Measurements from ENCODE around the gene EIF5A. TPM values are rescaled to one million over a fixed set of nuclear protein-coding genes. Genes with fewer than 3 reads are reported as not detected.

Gene EIF5A
- total and polyA plus RNA-seq, 9 of the 15 experiments (the other 6 are each of a cell fraction or from before 2014, with no cell fraction given), result 22.9 to 1,163 (median 772) TPM

DNA sequence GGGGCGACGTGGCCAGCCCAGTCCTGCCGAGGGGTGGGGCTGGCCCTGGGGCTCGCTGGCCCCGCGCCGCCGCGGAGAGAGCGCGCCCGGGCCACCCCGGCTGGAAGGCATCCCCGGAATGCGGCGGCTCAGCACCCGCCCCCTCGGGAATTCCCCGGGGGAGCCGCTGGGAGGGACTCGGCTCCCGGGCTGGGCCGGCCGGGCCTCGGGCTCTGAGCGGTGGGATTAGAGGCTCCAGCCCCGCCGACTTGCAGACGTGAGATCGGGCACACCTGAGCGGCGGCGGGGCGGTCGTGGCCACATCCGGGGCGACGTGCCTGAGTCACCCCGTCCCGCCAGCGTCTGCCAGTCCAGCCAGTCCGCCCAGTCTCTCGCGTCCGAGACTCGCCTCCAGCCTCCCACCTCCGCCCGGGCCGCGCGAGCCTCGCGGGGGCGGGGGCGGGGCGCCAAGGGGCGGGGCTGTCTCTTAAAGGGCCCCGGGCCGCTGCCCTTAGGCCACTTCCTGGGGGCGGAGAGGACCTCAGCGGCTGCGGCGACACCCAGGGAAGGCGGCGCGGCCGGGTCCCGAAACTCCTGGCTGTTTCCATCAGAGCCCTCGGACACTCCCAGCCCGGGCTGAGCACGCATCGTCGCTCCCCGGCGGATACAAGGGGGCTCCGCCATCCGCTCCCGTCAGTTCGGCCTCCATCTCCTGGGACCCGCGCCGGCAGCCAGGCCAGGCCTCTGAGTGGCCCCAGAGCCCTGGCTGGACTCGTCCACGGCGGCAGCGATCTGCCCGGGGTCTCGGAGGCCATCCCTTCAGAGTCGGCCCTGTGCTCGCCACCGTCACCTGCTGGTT, 44.5 kb downstream of the EIF5A start, which contains the start of gene KCTD11 (continued):
- TF ChIP-seq, protein P1, sequence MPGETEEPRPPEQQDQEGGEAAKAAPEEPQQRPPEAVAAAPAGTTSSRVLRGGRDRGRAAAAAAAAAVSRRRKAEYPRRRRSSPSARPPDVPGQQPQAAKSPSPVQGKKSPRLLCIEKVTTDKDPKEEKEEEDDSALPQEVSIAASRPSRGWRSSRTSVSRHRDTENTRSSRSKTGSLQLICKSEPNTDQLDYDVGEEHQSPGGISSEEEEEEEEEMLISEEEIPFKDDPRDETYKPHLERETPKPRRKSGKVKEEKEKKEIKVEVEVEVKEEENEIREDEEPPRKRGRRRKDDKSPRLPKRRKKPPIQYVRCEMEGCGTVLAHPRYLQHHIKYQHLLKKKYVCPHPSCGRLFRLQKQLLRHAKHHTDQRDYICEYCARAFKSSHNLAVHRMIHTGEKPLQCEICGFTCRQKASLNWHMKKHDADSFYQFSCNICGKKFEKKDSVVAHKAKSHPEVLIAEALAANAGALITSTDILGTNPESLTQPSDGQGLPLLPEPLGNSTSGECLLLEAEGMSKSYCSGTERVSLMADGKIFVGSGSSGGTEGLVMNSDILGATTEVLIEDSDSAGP (CRISPR knock-in tag; IDR thresholded peaks at IDR 0.05), result peak; percentile 92
- TF ChIP-seq, protein P2, sequence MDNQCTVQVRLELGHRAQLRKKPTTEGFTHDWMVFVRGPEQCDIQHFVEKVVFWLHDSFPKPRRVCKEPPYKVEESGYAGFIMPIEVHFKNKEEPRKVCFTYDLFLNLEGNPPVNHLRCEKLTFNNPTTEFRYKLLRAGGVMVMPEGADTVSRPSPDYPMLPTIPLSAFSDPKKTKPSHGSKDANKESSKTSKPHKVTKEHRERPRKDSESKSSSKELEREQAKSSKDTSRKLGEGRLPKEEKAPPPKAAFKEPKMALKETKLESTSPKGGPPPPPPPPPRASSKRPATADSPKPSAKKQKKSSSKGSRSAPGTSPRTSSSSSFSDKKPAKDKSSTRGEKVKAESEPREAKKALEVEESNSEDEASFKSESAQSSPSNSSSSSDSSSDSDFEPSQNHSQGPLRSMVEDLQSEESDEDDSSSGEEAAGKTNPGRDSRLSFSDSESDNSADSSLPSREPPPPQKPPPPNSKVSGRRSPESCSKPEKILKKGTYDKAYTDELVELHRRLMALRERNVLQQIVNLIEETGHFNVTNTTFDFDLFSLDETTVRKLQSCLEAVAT (IDR thresholded peaks at IDR 0.05), result no peak
- TF ChIP-seq CHD4 (IDR thresholded peaks at IDR 0.05; ENCODE audit: insufficient read depth, insufficient replicate concordance, low read depth, low read length, poor library complexity, severe bottlenecking), result no peak
- TF ChIP-seq, protein P3, sequence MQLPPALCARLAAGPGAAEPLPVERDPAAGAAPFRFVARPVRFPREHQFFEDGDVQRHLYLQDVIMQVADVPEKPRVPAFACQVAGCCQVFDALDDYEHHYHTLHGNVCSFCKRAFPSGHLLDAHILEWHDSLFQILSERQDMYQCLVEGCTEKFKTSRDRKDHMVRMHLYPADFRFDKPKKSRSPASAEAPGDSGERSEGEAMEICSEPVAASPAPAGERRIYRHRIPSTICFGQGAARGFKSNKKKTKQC (CRISPR knock-in tag; IDR thresholded peaks at IDR 0.05), result no peak
- TF ChIP-seq, protein P4, sequence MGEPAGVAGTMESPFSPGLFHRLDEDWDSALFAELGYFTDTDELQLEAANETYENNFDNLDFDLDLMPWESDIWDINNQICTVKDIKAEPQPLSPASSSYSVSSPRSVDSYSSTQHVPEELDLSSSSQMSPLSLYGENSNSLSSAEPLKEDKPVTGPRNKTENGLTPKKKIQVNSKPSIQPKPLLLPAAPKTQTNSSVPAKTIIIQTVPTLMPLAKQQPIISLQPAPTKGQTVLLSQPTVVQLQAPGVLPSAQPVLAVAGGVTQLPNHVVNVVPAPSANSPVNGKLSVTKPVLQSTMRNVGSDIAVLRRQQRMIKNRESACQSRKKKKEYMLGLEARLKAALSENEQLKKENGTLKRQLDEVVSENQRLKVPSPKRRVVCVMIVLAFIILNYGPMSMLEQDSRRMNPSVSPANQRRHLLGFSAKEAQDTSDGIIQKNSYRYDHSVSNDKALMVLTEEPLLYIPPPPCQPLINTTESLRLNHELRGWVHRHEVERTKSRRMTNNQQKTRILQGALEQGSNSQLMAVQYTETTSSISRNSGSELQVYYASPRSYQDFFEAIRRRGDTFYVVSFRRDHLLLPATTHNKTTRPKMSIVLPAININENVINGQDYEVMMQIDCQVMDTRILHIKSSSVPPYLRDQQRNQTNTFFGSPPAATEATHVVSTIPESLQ (CRISPR knock-in tag; IDR thresholded peaks at IDR 0.05), result no peak
- TF ChIP-seq, protein P5, sequence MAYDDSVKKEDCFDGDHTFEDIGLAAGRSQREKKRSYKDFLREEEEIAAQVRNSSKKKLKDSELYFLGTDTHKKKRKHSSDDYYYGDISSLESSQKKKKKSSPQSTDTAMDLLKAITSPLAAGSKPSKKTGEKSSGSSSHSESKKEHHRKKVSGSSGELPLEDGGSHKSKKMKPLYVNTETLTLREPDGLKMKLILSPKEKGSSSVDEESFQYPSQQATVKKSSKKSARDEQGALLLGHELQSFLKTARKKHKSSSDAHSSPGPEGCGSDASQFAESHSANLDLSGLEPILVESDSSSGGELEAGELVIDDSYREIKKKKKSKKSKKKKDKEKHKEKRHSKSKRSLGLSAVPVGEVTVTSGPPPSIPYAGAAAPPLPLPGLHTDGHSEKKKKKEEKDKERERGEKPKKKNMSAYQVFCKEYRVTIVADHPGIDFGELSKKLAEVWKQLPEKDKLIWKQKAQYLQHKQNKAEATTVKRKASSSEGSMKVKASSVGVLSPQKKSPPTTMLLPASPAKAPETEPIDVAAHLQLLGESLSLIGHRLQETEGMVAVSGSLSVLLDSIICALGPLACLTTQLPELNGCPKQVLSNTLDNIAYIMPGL (CRISPR knock-in tag; IDR thresholded peaks at IDR 0.05), result no peak
- TF ChIP-seq ELF1 (tag; IDR thresholded peaks at IDR 0.05), result peak; percentile 59; the same call in 1 of the 2 replicates
- TF ChIP-seq, protein P6, sequence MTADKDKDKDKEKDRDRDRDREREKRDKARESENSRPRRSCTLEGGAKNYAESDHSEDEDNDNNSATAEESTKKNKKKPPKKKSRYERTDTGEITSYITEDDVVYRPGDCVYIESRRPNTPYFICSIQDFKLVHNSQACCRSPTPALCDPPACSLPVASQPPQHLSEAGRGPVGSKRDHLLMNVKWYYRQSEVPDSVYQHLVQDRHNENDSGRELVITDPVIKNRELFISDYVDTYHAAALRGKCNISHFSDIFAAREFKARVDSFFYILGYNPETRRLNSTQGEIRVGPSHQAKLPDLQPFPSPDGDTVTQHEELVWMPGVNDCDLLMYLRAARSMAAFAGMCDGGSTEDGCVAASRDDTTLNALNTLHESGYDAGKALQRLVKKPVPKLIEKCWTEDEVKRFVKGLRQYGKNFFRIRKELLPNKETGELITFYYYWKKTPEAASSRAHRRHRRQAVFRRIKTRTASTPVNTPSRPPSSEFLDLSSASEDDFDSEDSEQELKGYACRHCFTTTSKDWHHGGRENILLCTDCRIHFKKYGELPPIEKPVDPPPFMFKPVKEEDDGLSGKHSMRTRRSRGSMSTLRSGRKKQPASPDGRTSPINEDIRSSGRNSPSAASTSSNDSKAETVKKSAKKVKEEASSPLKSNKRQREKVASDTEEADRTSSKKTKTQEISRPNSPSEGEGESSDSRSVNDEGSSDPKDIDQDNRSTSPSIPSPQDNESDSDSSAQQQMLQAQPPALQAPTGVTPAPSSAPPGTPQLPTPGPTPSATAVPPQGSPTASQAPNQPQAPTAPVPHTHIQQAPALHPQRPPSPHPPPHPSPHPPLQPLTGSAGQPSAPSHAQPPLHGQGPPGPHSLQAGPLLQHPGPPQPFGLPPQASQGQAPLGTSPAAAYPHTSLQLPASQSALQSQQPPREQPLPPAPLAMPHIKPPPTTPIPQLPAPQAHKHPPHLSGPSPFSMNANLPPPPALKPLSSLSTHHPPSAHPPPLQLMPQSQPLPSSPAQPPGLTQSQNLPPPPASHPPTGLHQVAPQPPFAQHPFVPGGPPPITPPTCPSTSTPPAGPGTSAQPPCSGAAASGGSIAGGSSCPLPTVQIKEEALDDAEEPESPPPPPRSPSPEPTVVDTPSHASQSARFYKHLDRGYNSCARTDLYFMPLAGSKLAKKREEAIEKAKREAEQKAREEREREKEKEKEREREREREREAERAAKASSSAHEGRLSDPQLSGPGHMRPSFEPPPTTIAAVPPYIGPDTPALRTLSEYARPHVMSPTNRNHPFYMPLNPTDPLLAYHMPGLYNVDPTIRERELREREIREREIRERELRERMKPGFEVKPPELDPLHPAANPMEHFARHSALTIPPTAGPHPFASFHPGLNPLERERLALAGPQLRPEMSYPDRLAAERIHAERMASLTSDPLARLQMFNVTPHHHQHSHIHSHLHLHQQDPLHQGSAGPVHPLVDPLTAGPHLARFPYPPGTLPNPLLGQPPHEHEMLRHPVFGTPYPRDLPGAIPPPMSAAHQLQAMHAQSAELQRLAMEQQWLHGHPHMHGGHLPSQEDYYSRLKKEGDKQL (CRISPR knock-in tag; IDR thresholded peaks at IDR 0.05; ENCODE audit: borderline replicate concordance), result no peak
- no peak for TF ChIP-seq ZNF184 (CRISPR knock-in tag; IDR thresholded peaks at IDR 0.05)
- TF ChIP-seq HIVEP1 (CRISPR knock-in tag; IDR thresholded peaks at IDR 0.05), result peak; percentile 84
- TF ChIP-seq NBN (IDR thresholded peaks at IDR 0.05; ENCODE audit: low read depth), result no peak
- TF ChIP-seq CHD1 (IDR thresholded peaks at IDR 0.05; ENCODE audit: low read length), result no peak
- no peak for TF ChIP-seq MAFG (tag; conservative IDR thresholded peaks at IDR 0.05)
